Measurements from ENCODE around the gene STK16. TPM values are rescaled to one million over a fixed set of nuclear protein-coding genes. Genes with fewer than 3 reads are reported as not detected.

Gene STK16
- total and polyA plus RNA-seq, 2 of the 13 experiments (the other 11 are each of a cell fraction or from before 2014, with no cell fraction given), result 28.0 to 50.9 TPM

- TF ChIP-seq ZNF180 (CRISPR knock-in tag; IDR thresholded peaks at IDR 0.05; ENCODE audit: borderline replicate concordance, low read depth), result 0 out of 2 replicates have a peak, but pooled peaks have one; percentile 16
- TF ChIP-seq ZNF574 (CRISPR knock-in tag; IDR thresholded peaks at IDR 0.05), result peak; percentile 96
- no peak for TF ChIP-seq TCF12 (IDR thresholded peaks at IDR 0.05)
- no peak for TF ChIP-seq TCF12 (CRISPR knock-in tag; IDR thresholded peaks at IDR 0.05)
- TF ChIP-seq ZBTB33 (CRISPR knock-in tag; IDR thresholded peaks at IDR 0.05), result peak; percentile 11; the same call in 1 of the 2 replicates
- peak; percentile 77 for TF ChIP-seq PPARG (CRISPR knock-in tag; conservative IDR thresholded peaks at IDR 0.05)
- no peak for TF ChIP-seq HMGA1 (CRISPR knock-in tag; conservative IDR thresholded peaks at IDR 0.05)
- TF ChIP-seq ZNF383 (CRISPR knock-in tag; IDR thresholded peaks at IDR 0.05; ENCODE audit: borderline replicate concordance), result peak; percentile 64; the same call in 1 of the 2 replicates
- no peak for TF ChIP-seq ZNF616 (CRISPR knock-in tag; IDR thresholded peaks at IDR 0.05; ENCODE audit: low read depth)
- TF ChIP-seq ZNF775 (CRISPR knock-in tag; IDR thresholded peaks at IDR 0.05; ENCODE audit: borderline replicate concordance), result no peak
- TF ChIP-seq RARA (CRISPR knock-in tag; IDR thresholded peaks at IDR 0.05), result peak; percentile 39; the same call in 1 of the 2 replicates
- TF ChIP-seq SUZ12 (IDR thresholded peaks at IDR 0.05; ENCODE audit: low read depth, low read length), result no peak
- TF ChIP-seq ZNF18 (CRISPR knock-in tag; IDR thresholded peaks at IDR 0.05; ENCODE audit: insufficient replicate concordance), result no peak
- TF ChIP-seq NPAS2 (CRISPR knock-in tag; IDR thresholded peaks at IDR 0.05; ENCODE audit: borderline replicate concordance), result no peak
- TF ChIP-seq ZBTB44 (CRISPR knock-in tag; IDR thresholded peaks at IDR 0.05), result peak; percentile 85
- no peak for TF ChIP-seq NBN (conservative IDR thresholded peaks at IDR 0.05)
- peak; percentile 91; the same call in 1 of the 2 replicates for TF ChIP-seq ZNF768 (CRISPR knock-in tag; IDR thresholded peaks at IDR 0.05)
- TF ChIP-seq AGO1 (IDR thresholded peaks at IDR 0.05; ENCODE audit: low read depth, low read length, poor library complexity, severe bottlenecking), result peak; percentile 43
- peak; percentile 82 for TF ChIP-seq ZNF274 (CRISPR knock-in tag; IDR thresholded peaks at IDR 0.05)
- TF ChIP-seq PRMT3 (CRISPR knock-in tag; IDR thresholded peaks at IDR 0.05; ENCODE audit: borderline replicate concordance, low read depth), result no peak
- peak; percentile 81 for TF ChIP-seq RFX1 (IDR thresholded peaks at IDR 0.05)
- peak; percentile 83 for TF ChIP-seq HNRNPLL (IDR thresholded peaks at IDR 0.05; ENCODE audit: low read depth, low read length, poor library complexity, severe bottlenecking)
Measured at GRCh38 chr2:219245148-219245898, at the start of gene STK16, which contains the start of gene GLB1L (continued).
